GM21619 (cell line): ENCODE results near the gene PLXNB3.
"Not testable (repeated sequence)": the region's sequence is repeated elsewhere in the genome, so short reads cannot be mapped to it uniquely, and the experiment has no call there.

ENCODE experiments used
- ATAC-seq: cut with Tn5 transposase; IDR thresholded peaks from one replicate; pipeline ENCODE4 v1.9.1; 2021; ENCODE audit not compliant: unreplicated experiment

Gene PLXNB3

DNA sequence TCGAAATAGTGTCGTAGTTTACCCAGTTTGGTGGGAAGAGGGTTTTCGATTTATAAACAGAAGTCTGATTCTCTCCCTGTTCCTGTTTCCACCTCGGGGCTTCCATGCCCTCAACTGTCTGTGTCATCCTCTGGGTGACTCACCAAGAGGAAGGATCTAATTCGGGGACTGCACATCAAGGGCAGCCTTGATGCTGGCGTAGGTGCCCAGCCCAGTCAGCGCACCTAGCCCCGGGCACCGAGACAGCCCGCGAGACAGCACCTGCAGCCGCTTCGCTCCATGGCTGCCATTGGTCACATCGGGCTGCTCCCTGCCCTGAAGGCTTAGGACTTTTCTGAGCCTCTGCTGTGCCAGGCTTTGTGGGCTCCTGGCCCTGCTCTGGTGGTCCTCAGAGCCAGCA is 31.6 kb upstream of the PLXNB3 start:
- ATAC-seq = no peak

DNA sequence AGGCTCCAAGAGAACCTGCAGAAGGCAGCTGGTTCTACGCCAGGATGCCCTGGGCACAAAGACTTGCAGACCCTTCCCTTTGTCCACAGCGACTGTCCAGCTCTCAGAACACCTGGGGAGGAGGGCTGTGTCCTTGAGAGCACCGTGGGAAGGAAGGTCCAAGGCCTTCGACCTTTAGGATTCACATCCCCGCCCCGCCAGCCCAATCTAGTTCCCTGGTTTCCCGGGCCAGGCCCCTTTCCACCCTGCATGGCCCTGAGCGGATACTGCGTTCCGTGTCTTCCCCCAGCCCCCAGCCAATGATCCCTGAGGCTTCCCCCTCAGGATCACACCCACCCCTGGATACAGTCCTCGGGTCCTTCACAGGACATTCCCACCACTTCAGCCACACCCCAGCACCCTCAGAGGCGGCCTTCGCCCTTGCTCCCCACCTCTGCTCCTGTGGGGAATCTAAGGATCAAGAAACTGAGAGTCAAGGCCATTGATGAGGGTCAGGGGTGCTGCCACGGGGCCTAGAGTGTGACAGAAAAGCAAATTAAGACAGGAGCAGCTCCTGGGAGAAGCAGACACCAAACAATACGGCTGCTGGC is 30.3 kb upstream of the PLXNB3 start:
- ATAC-seq = no peak

GRCh38 chrX:153734871-153735270 is 29.2 kb upstream of the PLXNB3 start:
- no peak for ATAC-seq

DNA sequence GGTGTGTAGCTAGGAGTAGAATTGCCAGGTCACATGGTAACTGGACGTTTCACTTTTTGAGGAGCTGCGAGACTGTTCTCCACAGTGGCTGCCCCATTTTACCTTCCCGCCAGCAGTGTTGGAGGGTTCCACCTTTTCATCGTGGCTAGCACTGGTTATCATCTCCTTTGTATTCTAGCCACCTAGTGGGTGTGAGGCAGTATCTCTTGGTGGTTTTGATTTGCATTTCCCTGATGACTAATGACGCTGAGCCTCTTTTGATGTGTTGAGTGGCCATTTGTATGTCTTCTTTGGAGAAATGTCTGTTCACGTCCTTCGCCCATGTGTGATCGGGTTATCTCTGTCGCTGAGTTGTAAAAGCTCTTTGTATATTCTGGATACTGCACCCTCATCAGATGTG is 28.8 kb upstream of the PLXNB3 start:
- no peak for ATAC-seq

DNA sequence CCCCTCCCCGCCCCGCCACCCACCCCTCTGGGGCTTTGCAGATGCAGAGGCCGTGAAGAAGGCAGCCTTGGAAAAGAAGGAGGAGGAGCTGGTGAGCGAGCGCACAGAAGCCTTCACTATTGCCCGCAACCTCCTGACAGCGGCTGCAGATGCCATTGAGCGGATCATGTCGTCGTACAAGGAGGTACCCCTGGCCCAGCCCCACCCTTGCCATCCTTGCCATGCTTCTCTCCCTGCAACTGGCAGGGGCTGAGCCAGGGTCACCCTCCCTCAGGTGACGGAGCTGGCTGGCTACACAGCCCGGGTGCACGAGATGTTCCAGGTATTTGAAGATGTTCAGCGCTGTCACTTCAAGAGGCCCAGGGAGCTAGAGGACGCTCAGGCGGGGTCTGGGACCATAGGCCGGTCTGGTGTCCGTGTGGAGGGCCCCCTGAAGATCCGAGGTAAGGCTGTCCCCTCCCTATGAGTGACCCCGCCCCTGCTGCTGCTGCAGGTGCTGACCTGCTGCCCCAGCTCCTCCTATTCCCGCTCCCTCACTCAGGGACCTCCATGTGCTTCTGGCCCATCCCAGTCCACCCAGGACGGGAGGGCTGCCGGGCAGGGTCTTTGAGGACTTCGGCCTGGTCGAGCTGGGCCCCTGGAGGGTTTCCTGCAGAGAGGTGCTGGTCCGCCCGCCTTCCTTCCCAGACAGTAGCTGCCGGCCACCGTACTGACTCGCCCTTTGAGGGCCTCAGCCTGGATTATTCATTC is 27.8 kb upstream of the PLXNB3 start:
- ATAC-seq = no peak

DNA sequence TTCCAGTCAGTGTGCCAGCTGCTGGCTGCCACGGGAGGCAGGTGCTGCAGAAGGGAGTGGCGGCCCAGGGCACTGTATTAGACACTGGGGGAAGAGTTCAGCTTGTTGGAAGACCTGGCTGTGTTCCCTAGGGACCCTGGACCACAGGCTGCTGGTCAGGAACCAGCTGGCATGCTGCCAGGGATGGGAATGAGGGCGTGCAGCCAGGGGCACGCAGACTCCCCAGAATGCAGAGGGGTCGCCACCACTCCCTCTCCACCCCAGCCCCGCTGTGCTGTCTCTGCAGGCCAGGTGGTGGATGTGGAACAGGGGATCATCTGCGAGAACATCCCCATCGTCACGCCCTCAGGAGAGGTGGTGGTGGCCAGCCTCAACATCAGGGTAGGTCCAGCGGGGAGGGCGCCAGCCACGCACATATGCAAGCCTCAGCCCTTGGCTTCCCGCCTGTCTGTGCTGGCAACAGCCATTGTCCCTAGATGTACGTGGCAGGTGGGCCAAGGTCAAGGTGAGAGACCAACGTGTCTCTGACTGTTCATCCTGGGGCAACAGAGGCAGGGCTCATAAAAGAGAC is 27.1 kb upstream of the PLXNB3 start:
- no peak for ATAC-seq

DNA sequence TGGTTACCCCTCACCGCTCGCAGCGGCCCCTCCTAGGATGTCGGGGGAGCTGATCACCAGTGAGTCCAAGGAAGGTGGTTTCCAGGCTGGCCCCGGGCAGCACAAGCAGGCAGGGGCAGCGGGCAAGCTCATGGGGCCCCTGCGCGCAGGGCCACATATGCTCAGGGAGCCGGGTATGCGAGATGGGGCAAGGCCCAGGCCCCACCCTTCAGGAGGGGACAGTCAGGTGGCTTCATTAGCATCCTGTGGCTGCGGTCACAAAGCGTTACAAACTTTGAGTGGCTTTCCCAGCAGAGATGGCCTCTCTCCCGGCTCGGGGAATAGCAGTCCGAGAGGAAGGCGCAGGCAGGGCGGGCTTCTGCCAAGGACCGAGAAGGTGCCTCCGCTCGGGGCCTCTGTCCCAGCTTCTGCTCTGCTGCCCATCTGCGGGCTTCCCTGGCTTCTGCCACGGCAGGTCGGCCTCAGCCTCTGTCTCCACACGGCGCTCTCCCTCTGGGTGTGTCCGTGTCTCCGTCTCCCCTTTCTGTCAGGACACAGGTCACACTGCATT is 25.9 kb upstream of the PLXNB3 start:
- no peak for ATAC-seq

DNA sequence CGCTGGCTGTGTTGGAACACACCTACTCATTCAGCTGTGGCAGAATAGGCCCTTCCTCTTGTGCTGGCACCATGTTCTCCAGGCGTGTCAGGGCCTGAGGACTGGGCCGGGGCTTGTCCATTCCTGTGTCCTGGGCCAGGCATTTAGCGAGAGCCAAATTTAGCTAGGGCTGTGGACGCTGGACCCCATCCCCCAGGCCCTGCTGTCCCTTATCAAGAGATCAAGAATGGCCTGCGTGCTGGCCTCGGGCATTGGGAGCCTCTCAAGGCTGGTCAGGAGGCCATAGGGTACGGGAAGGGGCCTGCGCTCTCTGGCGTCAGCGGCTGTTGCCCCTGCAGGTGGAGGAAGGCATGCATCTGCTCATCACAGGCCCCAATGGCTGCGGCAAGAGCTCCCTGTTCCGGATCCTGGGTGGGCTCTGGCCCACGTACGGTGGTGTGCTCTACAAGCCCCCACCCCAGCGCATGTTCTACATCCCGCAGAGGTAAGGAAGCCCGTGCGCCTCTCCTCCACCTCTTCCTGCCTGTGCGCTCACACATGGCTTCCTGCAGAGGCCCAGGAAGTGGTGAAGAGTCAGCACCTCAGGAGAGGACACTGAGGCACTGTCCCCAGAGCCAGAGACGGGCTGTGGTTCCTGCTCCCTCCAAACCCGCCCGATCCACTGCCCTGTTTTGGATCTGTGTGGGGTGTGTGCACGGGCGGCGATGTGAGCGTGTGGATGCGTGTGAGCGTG is 24.1 kb upstream of the PLXNB3 start:
- no peak for ATAC-seq

DNA sequence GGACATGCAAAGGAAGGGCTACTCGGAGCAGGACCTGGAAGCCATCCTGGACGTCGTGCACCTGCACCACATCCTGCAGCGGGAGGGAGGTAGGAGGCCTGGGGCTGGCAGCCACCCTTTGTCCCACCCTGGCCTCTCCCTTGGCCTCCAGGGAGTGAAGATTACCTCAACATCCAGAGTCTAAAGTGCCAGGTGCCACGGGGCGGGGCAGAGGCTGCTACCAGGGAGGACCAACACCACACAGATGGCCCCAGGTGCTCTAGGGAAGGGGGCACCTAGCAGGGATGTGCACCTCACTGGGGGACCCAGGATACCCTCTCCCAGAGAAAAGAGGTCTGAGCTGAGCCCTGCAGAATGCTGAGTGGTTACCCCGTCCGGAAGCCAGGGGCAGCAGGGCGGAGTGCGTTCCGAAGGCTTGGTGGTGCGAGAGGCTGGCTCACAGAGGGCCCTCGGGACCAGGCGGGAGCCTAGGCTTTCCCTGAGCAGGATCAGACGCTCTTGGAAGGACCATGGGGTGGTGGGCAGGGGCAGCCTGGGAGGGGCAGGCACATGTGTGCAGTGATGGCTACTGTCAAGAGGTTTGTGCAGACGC is 23.3 kb upstream of the PLXNB3 start:
- no peak for ATAC-seq

DNA sequence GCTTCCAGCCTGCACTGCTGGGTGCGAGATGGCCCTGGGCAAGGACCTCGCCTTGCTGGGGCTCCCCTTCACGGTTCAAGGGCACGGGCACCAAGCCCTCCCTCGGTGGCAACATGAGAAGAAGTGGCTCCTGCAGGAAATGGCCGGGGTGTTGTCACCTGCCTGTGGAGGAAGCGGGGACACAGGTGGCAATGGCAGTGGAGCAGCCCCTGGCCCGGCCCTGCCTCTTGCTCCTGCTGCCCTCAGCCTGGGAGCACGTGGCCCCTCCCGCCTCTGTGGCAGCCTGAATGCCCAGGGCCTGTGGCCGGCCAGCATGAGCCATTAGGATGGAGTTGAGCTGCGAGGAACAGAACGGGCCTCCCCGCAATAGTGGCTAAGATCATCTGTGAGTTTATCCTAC is 22.6 kb upstream of the PLXNB3 start:
- ATAC-seq = no peak

DNA sequence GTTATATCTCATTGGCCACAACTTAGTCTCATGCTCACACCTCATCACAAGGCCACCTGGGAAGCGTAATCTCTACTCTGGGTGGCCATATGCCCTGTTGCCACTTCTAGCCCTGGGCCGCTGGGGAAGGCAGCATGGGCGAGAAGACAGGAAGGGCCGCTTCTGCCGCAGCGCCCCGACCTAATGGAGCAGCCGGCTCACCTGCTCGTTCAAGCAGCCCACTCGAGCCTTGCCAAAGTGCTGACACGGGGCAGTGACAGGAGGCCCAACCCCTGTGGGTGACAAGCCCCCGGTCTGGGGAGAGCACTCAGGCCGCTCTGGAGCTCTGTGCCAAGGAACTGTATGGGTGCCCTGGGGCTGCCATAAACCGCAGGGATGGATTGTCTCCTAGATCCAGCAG is 21.9 kb upstream of the PLXNB3 start:
- ATAC-seq = not testable (repeated sequence)

DNA sequence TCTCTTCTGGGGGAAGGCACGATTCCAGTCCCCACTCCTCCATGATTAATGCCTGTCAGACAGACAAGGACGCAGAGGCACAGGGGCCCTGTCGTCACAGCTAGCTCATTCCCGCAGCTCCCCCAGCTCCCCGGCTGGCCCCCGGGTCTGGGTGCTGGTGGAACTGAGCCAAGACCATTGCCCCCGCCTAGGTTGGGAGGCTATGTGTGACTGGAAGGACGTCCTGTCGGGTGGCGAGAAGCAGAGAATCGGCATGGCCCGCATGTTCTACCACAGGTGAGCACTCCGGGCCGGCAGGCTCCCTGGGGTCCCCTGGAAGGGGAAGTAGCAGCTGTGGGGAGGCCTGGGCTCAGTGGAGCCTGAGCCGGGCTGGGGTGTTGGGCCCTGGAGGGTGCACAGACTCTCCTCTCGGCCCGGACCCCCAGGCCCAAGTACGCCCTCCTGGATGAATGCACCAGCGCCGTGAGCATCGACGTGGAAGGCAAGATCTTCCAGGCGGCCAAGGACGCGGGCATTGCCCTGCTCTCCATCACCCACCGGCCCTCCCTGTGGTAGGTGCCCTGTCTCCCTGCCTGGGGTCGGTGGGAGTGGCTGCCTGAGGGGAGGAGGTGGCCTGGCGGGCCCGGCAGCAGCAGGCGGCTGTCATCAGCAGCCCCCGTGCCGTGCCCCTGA is 21.1 kb upstream of the PLXNB3 start:
- ATAC-seq = not testable (repeated sequence)

- ATAC-seq = not testable (repeated sequence)
Measured at GRCh38 chrX:153743468-153744209, 20.4 kb upstream of the PLXNB3 start.

DNA sequence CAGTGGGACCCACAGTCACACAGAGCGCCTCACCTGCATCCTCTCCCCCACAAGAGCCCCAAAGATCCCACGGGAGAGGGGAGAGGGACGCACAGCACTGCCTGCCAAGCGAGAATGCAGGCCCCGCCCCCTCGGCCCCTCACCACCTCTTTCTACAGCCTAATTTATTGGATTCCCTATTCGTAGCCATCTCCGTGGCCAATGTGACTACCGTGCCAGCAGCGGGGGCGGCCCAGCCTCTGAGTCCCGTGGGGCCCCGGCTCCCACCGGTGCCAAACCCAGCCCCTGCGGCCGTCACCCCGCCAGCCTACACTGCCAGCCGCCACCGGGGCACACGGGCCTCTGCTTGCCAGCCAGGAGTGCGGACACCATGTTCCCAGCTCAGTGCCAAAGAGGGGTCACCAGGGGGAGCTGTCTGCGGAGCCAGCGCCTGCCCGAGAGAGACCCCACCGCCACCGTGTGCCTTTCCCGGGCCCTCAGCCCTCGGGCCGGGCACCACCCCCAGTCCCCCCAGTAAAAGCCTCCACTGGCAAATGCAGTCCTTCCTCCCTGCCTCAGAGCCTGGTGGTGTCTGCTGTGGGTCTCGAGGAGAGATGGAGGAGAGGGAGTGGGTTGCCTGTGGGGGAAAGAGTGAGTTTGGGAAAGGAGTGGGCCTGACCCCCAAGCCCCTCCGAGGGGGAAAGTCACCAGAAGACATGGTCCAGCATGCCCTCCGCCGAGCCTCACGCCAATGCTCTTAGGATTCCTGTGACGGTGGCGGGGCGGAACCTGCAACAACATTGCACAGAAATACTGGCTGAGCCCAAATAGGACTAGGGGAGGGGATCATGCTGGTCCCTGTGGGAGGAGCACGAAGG is 19.6 kb upstream of the PLXNB3 start:
- no peak for ATAC-seq

- ATAC-seq = not testable (repeated sequence)
Measured at GRCh38 chrX:153745067-153745433, 19.0 kb upstream of the PLXNB3 start.

DNA sequence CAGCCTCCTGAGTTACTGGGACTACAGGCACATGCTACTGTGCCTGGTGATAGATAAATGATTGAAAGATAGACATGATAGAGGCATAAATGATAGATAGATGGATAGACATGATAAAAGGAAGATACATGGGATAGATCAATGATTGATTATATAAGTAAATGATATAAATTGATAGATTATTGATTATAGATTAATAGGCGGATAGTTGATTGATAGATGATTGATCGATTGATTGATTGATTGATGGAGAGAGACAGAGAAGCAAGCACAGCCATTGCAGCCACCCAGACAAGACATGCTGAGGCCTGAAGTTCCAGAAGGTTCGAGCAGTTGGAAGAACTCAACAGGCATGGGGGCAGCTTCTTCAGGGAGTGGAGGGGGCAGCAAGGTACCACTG is 17.7 kb upstream of the PLXNB3 start:
- ATAC-seq = no peak

- not testable (repeated sequence) for ATAC-seq
Measured at GRCh38 chrX:153746991-153747390, 17.1 kb upstream of the PLXNB3 start.

- not testable (repeated sequence) for ATAC-seq
Measured at GRCh38 chrX:153749017-153749416, 15.0 kb upstream of the PLXNB3 start.
